ENCODE measurements around the gene THSD4.

DNA sequence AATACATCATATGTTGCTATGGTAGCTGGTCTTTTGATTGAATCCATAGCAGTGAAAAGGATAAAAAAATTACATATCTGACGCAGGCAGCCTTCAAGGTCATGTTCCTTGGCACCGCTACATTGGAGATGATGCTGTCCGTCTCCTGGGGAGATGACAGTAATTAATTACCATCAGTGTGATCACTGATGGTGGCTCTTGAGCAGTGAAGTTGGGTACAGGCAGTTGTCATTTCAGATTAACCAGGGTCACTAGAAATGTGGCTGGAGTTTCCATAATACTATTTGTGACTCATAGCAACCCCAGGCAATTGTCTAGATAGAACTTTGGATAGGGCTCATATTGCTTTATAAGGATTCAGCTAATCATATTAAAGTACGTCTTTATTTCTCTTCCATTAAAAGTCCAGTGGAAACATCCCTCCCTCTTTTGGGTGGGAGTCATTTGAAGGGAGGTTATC, 136.3 kb downstream of the THSD4 start:
- TF ChIP-seq EZH2phosphoT487 (IDR thresholded peaks at IDR 0.05; ENCODE audit: borderline replicate concordance), result no peak
- TF ChIP-seq, protein P1, sequence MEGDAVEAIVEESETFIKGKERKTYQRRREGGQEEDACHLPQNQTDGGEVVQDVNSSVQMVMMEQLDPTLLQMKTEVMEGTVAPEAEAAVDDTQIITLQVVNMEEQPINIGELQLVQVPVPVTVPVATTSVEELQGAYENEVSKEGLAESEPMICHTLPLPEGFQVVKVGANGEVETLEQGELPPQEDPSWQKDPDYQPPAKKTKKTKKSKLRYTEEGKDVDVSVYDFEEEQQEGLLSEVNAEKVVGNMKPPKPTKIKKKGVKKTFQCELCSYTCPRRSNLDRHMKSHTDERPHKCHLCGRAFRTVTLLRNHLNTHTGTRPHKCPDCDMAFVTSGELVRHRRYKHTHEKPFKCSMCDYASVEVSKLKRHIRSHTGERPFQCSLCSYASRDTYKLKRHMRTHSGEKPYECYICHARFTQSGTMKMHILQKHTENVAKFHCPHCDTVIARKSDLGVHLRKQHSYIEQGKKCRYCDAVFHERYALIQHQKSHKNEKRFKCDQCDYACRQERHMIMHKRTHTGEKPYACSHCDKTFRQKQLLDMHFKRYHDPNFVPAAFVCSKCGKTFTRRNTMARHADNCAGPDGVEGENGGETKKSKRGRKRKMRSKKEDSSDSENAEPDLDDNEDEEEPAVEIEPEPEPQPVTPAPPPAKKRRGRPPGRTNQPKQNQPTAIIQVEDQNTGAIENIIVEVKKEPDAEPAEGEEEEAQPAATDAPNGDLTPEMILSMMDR (conservative IDR thresholded peaks at IDR 0.05; ENCODE audit: low read length), result no peak

Measured in Loucy (cell line).